Astrocyte (in vitro differentiated cells and primary cell): ENCODE data around the gene IGSF21. TPM values are rescaled to one million over a fixed set of nuclear protein-coding genes. Genes with fewer than 3 reads are reported as not detected.

Source experiments
- DNase-seq: peaks from one replicate; pipeline ENCODE4 v3.0.0-alpha.2; 2010; ENCODE audit warnings: low read depth
- FAIRE-seq: peaks from 2 replicates; lab custom pipeline; 2011; peaks lifted over from hg19 to GRCh38; lab: Jason Lieb, UNC
- H2AFZ ChIP-seq: 2 replicates; pipeline ENCODE4 v1.6.0; 2012; ENCODE audit warnings: low read depth, low read length, inconsistent platforms
- H3K27ac ChIP-seq: 2 replicates; pipeline ENCODE4 v1.5.1; 2011; ENCODE audit warnings: low read depth, low read length, inconsistent platforms
- H3K27me3 ChIP-seq: 2 replicates; pipeline ENCODE4 v1.6.0; 2011; ENCODE audit warnings: low read length, inconsistent platforms; ENCODE audit not compliant: insufficient read depth
- H3K36me3 ChIP-seq: 2 replicates; pipeline ENCODE4 v1.5.1; 2011; ENCODE audit warnings: low read length, inconsistent platforms; ENCODE audit not compliant: insufficient read depth
- H3K4me1 ChIP-seq: 2 replicates; pipeline ENCODE4 v1.5.1; 2011; ENCODE audit warnings: low read length, inconsistent platforms; ENCODE audit not compliant: insufficient read depth
- H3K4me2 ChIP-seq: 2 replicates; pipeline ENCODE4 v1.6.0; 2012; ENCODE audit warnings: low read length, inconsistent platforms
- H3K4me3 ChIP-seq: 2 replicates; pipeline ENCODE4 v1.5.1; 2011; ENCODE audit warnings: low read depth, mild to moderate bottlenecking, low read length, inconsistent platforms; ENCODE audit not compliant: insufficient read depth
- H3K79me2 ChIP-seq: 2 replicates; pipeline ENCODE4 v1.6.0; 2012; ENCODE audit warnings: mild to moderate bottlenecking, low read length, inconsistent platforms; ENCODE audit not compliant: insufficient read depth
- H3K9ac ChIP-seq: 2 replicates; pipeline ENCODE4 v1.6.0; 2012; ENCODE audit warnings: mild to moderate bottlenecking, low read length, inconsistent platforms
- H3K9me3 ChIP-seq: 2 replicates; pipeline ENCODE4 v1.5.1; 2012; ENCODE audit warnings: low read depth, mild to moderate bottlenecking, low read length, inconsistent platforms; ENCODE audit not compliant: insufficient read depth
- H4K20me1 ChIP-seq: 2 replicates; pipeline ENCODE4 v1.6.0; 2012; ENCODE audit warnings: low read length, inconsistent platforms; ENCODE audit not compliant: insufficient read depth
- H3K27ac Mint-ChIP-seq: one replicate; pipeline ENCODE4 v1.8.0; 2021; ENCODE audit warnings: mild to moderate bottlenecking, mixed read lengths; ENCODE audit not compliant: unreplicated experiment
- H3K27me3 Mint-ChIP-seq: one replicate; pipeline ENCODE4 v1.8.0; 2021; ENCODE audit warnings: low read depth, mixed read lengths; ENCODE audit not compliant: unreplicated experiment
- H3K36me3 Mint-ChIP-seq: one replicate; pipeline ENCODE4 v1.8.0; 2021; ENCODE audit warnings: low read depth, mixed read lengths; ENCODE audit not compliant: unreplicated experiment
- H3K4me1 Mint-ChIP-seq: one replicate; pipeline ENCODE4 v1.8.0; 2021; ENCODE audit warnings: low read depth, mixed read lengths; ENCODE audit not compliant: unreplicated experiment
- H3K4me3 Mint-ChIP-seq: one replicate; pipeline ENCODE4 v1.8.0; 2021; ENCODE audit warnings: mild to moderate bottlenecking, moderate library complexity, mixed read lengths; ENCODE audit not compliant: unreplicated experiment
- H3K9me3 Mint-ChIP-seq: one replicate; pipeline ENCODE4 v1.8.0; 2021; ENCODE audit warnings: mild to moderate bottlenecking, mixed read lengths; ENCODE audit not compliant: unreplicated experiment
- CTCF ChIP-seq: IDR thresholded peaks from 2 replicates; pipeline ENCODE4 v1.5.1; 2011; ENCODE audit warnings: low read depth, mild to moderate bottlenecking, inconsistent platforms, low read length, moderate library complexity; ENCODE audit not compliant: insufficient read depth
- EZH2 ChIP-seq: IDR thresholded peaks from 2 replicates; pipeline ENCODE4 v1.6.1; 2012; ENCODE audit warnings: mild to moderate bottlenecking, low read length, inconsistent platforms; ENCODE audit not compliant: insufficient read depth
- total RNA-seq: library from RNA; stranded (reverse); gene quantifications from 2 replicates; pipeline ENCODE4 v1.2.1, GENCODE V29; 2021

IGSF21 gene
- total RNA-seq, 1 donor from 2014 or later: not detected

- H3K36me3 Mint-ChIP-seq: no peaks in the 10 kb centered on the region
- no peak overlapping the region for H3K4me3 Mint-ChIP-seq
- Histone ChIP-seq H3K9ac (no peak overlapping the region), H4K20me1 (no peaks in the 10 kb centered on the region), H3K79me2 (no peaks in the 10 kb centered on the region), H3K4me3 (no peak overlapping the region), H3K27ac (no peak overlapping the region), H3K4me2 (no peak overlapping the region), H3K27me3 (peaks cover 3% of the 10 kb centered on the region), H3K36me3 (no peaks in the 10 kb centered on the region), H2AFZ (no peak overlapping the region), H3K4me1 (no peaks in the 10 kb centered on the region), H3K9me3 (no peaks in the 10 kb centered on the region)
- FAIRE-seq (no peak), DNase-seq (no peak)
- TF ChIP-seq EZH2: no peak
- TF ChIP-seq CTCF: no peak
- H3K27ac Mint-ChIP-seq: peak overlapping the region; percentile 43
- peaks cover 8% of the 10 kb centered on the region for H3K4me1 Mint-ChIP-seq
- H3K27me3 Mint-ChIP-seq: peaks cover 28% of the 10 kb centered on the region
- no peaks in the 10 kb centered on the region for H3K9me3 Mint-ChIP-seq
Observed at GRCh38 chr1:18182398-18183160, 75.0 kb downstream of the IGSF21 start.

DNA sequence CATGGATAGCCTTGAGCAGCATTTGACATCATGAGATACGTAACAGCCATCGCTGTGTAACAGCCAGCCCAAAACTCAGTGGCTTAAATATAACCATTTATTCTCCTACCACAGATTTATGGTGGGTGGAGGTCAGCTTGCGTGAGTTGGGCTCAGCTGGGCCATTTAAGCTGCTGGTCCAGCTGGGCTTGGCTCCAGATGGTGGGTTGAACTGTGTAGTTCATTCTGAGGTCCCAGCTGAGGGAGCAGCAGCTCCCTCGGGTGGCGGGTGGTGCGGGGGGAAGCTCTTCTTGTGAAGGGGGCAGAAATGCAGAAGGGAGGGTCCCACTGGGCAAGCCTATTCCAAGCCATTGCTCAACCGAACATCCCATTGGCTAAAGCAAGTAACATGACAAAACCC lies 75.9 kb downstream of the IGSF21 start:
- Histone ChIP-seq H3K79me2 (no peaks in the 10 kb centered on the region), H3K4me2 (no peak overlapping the region), H3K27ac (no peak overlapping the region), H3K4me1 (no peaks in the 10 kb centered on the region), H4K20me1 (no peaks in the 10 kb centered on the region), H3K36me3 (no peaks in the 10 kb centered on the region), H3K9ac (no peak overlapping the region), H3K4me3 (no peak overlapping the region), H3K9me3 (no peaks in the 10 kb centered on the region), H3K27me3 (no peaks in the 10 kb centered on the region), H2AFZ (no peak overlapping the region)
- H3K27me3 Mint-ChIP-seq: peaks cover 29% of the 10 kb centered on the region
- FAIRE-seq: no peak
- no peaks in the 10 kb centered on the region for H3K36me3 Mint-ChIP-seq
- no peak overlapping the region for H3K4me3 Mint-ChIP-seq
- H3K27ac Mint-ChIP-seq: peak overlapping the region; percentile 43
- H3K9me3 Mint-ChIP-seq: no peaks in the 10 kb centered on the region
- TF ChIP-seq CTCF (no peak), EZH2 (no peak)
- DNase-seq: no peak
- peaks cover 8% of the 10 kb centered on the region for H3K4me1 Mint-ChIP-seq

DNA sequence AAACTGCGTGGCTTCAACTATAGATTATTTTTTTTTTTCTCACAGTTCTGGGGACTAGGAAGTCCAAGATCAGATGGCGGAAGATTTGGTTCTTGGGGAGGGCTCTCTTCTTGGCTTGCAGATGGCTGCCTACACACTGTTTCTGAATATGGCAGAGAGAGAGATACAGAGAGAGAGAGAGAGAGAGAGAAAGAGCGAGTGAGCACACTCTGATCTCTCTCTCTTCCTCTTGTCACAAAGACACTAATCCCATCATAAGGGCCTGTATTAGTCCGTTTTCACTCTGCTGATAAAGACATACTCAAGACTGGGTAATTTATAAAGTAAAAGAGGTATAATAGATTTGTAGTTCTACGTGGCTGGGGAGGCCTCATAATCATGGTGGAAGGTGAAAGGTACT lies 79.5 kb downstream of the IGSF21 start:
- Histone ChIP-seq H3K4me2 (no peak overlapping the region), H3K27me3 (no peaks in the 10 kb centered on the region), H3K27ac (no peak overlapping the region), H2AFZ (no peak overlapping the region), H3K9ac (no peak overlapping the region), H3K79me2 (no peaks in the 10 kb centered on the region), H3K36me3 (no peaks in the 10 kb centered on the region), H3K4me3 (no peak overlapping the region), H4K20me1 (no peaks in the 10 kb centered on the region), H3K4me1 (no peaks in the 10 kb centered on the region), H3K9me3 (no peaks in the 10 kb centered on the region)
- H3K27me3 Mint-ChIP-seq: peaks cover 41% of the 10 kb centered on the region
- FAIRE-seq (no peak), DNase-seq (no peak)
- no peaks in the 10 kb centered on the region for H3K9me3 Mint-ChIP-seq
- H3K27ac Mint-ChIP-seq: no peak overlapping the region
- TF ChIP-seq CTCF: no peak
- TF ChIP-seq EZH2: no peak
- no peaks in the 10 kb centered on the region for H3K36me3 Mint-ChIP-seq
- H3K4me1 Mint-ChIP-seq: peaks cover 8% of the 10 kb centered on the region
- H3K4me3 Mint-ChIP-seq: no peak overlapping the region
